Transverse colon (tissue), 4 donors: ENCODE measurements around the gene ITGA8. TPM values are rescaled to one million over a fixed set of nuclear protein-coding genes. Genes with fewer than 3 reads are reported as not detected.

ENCODE experiments used
- DNase-seq: peaks from one replicate; pipeline ENCODE4 v3.0.0-alpha.2; 2019
- H3K27ac ChIP-seq, 4 donors: fragments of 200-600 bp; sonication (generic); 2 replicates each; pipeline ENCODE4 v1.5.1; 2016 to 2018; ENCODE audit warnings: inconsistent platforms in 4 of 4
- H3K27me3 ChIP-seq: fragments of 200-600 bp; sonication (generic); 2 replicates; pipeline ENCODE4 v1.5.1; 2017; ENCODE audit warnings: inconsistent platforms
- H3K36me3 ChIP-seq, 4 donors: fragments of 200-600 bp; sonication (generic); 2 replicates each; pipeline ENCODE4 v1.5.1; 2017 to 2019; ENCODE audit warnings: inconsistent platforms in 4 of 4
- H3K4me1 ChIP-seq, 4 donors: fragments of 200-600 bp; sonication (generic); 2 replicates each; pipeline ENCODE4 v1.5.1; 2017 to 2020; ENCODE audit warnings: inconsistent platforms in 4 of 4
- H3K4me3 ChIP-seq, 4 donors: fragments of 200-600 bp; sonication (generic); 1 replicate in 1 of 4; 2 replicates in 3 of 4; pipeline versions ENCODE4 v1.5.1 to v1.6.1; 2017 to 2019; ENCODE audit warnings: inconsistent platforms in 4 of 4
- H3K9me3 ChIP-seq, 2 donors: fragments of 200-600 bp; sonication (generic); 2 replicates each; pipeline ENCODE4 v1.5.1; 2017 to 2019; ENCODE audit warnings: inconsistent platforms in 2 of 2
- EP300 ChIP-seq: sonication (generic); formaldehyde crosslinking; IDR thresholded peaks from one replicate; pipeline ENCODE4 v1.6.1; 2017; ENCODE audit warnings: antibody characterized with exemption, low read depth
- POLR2A ChIP-seq: fragments of 450-650 bp; IDR thresholded peaks from one replicate; pipeline ENCODE4 v1.6.1; 2016; ENCODE audit warnings: antibody characterized with exemption, mild to moderate bottlenecking, moderate library complexity
- POLR2AphosphoS5 ChIP-seq, 3 donors: sonication (generic); formaldehyde crosslinking; IDR thresholded peaks; one replicate each; pipeline ENCODE4 v1.6.1; 2016; ENCODE audit warnings: antibody characterized with exemption in 3 of 3
- WGBS, 2 donors: methylation state at CpG; one replicate each; pipeline ENCODE4 v1.1.5; 2018; ENCODE audit warnings: low coverage in 1 of 2; 5-methylcytosine and 5-hydroxymethylcytosine counted together
- in situ Hi-C, 4 donors: fragments of 200-750 bp; cut with MboI; loops; one replicate each; pipeline versions ENCODE4 v1.15.0 to v1.15.1; 2017; ENCODE audit warnings: low sequenced_read_pairs in 3 of 4, low pct_ligation_motif_present in 1 of 4, low pct_unique_long_range_greater_than_20kb in 1 of 4
- intact Hi-C: fragments of 100-400 bp; cut with DNase I; formaldehyde crosslinking; loops from one replicate; pipeline ENCODE4 v1.15.1; 2023; ENCODE audit warnings: low total_unique reads
- total RNA-seq, 4 donors: library from RNA; depleted of rRNA; stranded (reverse); fragments of >200 nt; gene quantifications; one replicate each; pipeline ENCODE4 v1.1.0, GENCODE V29; 2016
- TF ChIP-seq, protein P1 (sequence below), 5 experiments: fragments of 200-600 bp in 3 of 5; fragments of 450-650 bp in 2 of 5; sonication (generic) in 3 of 5; IDR thresholded peaks; 1 replicate in 2 of 5; 2 replicates in 3 of 5; pipeline ENCODE4 v1.5.1; 2016 to 2017; ENCODE audit warnings: antibody characterized with exemption in 5 of 5, inconsistent platforms in 3 of 5, mild to moderate bottlenecking in 2 of 5, moderate library complexity in 1 of 5

ITGA8 gene
- total RNA-seq, 4 donors from 2014 or later: 1.4 to 4.9 (median 3.3) TPM; not detected in 1

- peaks cover 18% of the 10 kb centered on the region for H3K27me3 ChIP-seq
- intact Hi-C loops: no loop called here
- TF ChIP-seq POLR2AphosphoS5 (IDR thresholded peaks at IDR 0.05): no peak
- TF ChIP-seq, protein P1, sequence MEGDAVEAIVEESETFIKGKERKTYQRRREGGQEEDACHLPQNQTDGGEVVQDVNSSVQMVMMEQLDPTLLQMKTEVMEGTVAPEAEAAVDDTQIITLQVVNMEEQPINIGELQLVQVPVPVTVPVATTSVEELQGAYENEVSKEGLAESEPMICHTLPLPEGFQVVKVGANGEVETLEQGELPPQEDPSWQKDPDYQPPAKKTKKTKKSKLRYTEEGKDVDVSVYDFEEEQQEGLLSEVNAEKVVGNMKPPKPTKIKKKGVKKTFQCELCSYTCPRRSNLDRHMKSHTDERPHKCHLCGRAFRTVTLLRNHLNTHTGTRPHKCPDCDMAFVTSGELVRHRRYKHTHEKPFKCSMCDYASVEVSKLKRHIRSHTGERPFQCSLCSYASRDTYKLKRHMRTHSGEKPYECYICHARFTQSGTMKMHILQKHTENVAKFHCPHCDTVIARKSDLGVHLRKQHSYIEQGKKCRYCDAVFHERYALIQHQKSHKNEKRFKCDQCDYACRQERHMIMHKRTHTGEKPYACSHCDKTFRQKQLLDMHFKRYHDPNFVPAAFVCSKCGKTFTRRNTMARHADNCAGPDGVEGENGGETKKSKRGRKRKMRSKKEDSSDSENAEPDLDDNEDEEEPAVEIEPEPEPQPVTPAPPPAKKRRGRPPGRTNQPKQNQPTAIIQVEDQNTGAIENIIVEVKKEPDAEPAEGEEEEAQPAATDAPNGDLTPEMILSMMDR (IDR thresholded peaks at IDR 0.05): no peak
- TF ChIP-seq EP300: no peak
- no peak for TF ChIP-seq POLR2A
Observed at GRCh38 chr10:15591937-15592336, 127.8 kb downstream of the ITGA8 start.

DNA sequence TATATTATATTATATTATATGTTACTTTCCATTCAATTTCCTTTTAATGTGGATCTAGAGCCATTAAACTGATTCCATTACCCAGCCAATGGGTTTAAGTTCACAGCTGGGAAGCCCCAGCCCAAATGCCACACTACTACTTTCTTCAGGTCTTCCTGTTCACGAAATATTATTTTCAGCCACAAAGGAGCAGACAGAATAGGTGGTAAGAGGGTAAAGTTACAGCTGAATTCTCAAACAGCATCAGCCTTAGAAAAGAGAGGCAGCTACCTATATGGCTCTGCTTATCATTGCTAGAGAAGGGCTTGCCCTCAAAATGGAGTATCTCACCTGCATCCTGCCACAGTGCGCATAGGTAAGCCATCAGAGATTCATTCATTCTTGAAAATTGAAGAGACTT is 128.3 kb downstream of the ITGA8 start:
- in situ Hi-C loops: no loop called here
- DNase-seq: no peak

More at GRCh38 chr10:15591937-15592336, 127.8 kb downstream of the ITGA8 start:
- in situ Hi-C loops: no loop called here
- 56 to 82% methylated on average over 4 of the region's 4 CpGs for WGBS, 2 donors
- Histone ChIP-seq H3K4me1 (no peaks in the 10 kb centered on the region), H3K36me3 (no peaks in the 10 kb centered on the region), H3K9me3 (no peaks in the 10 kb centered on the region), H3K4me3 (no peak overlapping the region), H3K27ac (no peak overlapping the region)
- no peak for DNase-seq

DNA sequence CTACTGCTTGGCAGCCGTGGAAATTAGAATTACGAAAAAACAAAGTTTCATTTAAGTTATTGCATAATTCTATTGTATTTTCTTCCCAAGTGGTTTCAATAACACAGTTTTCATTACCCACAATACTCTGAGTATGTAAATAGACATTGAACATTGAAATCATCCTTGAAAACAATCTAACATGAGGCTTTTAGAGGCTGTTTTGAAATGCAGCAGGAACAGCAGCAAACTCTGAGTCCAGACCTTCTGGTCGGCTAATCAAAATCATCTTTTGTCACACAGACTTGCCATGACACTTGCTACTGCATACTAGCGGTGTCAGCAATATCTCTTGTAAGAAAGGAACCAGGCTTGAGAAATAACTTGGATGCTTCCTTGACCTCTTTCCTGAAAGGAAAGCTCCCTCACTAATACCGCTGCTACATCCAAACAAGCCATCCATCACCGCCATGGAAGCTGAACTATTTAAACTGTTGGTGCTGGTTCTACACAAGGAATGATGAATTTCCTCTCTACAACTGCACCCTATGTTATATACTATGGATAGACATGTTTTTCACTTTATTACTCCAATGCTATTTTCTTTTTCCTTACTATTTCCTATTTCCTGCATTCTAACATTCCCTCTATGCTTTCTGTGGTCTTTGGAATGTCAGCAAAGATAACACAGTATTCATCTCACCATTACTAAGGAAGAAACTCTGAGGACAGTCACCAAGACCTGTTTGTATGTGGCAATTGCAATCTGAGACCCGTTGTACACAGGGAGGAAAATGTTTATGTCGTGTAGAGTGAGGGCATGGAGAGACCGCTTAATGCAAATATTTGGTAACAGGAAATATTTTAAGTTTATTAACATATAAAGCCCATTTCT is 130.8 kb downstream of the ITGA8 start:
- no peaks in the 10 kb centered on the region for H3K36me3 ChIP-seq
- no peaks in the 10 kb centered on the region for H3K4me1 ChIP-seq
- no peak overlapping the region for H3K27ac ChIP-seq
- no peak overlapping the region for H3K4me3 ChIP-seq
- TF ChIP-seq, protein P1 (IDR thresholded peaks at IDR 0.05): no peak
- TF ChIP-seq POLR2A (no peak), EP300 (no peak), POLR2AphosphoS5 (IDR thresholded peaks at IDR 0.05) (no peak)
- intact Hi-C loops (no loop called here), in situ Hi-C loops (loop anchor here in 1 of 4 donors (10.0 kb wide), 2 partner anchors 136 to 236 kb away; no protein-coding TSS in a partner anchor)
- no peak for DNase-seq
- H3K9me3 ChIP-seq: no peaks in the 10 kb centered on the region
- H3K27me3 ChIP-seq: peaks cover 10% of the 10 kb centered on the region
- 60 to 69% methylated on average over 6 to 9 of the region's 9 CpGs for WGBS, 2 donors

More for the DNA sequence above, 128.3 kb downstream of the ITGA8 start:
- Histone ChIP-seq H3K9me3 (no peaks in the 10 kb centered on the region), H3K4me1 (no peaks in the 10 kb centered on the region), H3K36me3 (no peaks in the 10 kb centered on the region), H3K4me3 (no peak overlapping the region), H3K27ac (no peak overlapping the region), H3K27me3 (peaks cover 13% of the 10 kb centered on the region)
- WGBS, 2 donors: 68 to 84% methylated on average over 2 of the region's 2 CpGs
- intact Hi-C loops: no loop called here
- TF ChIP-seq, protein P1 (IDR thresholded peaks at IDR 0.05): no peak
- TF ChIP-seq EP300: no peak
- no peak for TF ChIP-seq POLR2A

DNA sequence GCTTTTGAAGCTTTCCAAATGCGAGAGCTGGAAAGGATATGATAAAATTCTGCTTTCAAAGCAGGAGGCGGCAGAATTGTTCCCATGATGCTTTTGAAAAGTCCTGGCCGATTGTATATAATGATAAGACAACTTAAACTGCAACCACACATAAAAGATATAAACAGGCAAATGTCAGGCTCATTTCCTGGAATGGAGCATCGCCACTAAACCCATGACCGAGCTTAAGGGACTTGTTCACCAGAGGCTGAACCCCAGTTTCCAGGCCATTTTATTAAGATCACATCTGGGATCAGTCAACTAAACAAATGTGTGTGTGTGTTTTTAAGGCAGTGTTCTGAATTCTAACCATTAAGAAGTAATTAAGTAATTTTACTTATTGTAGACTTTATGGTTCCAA is 131.6 kb downstream of the ITGA8 start:
- H3K9me3 ChIP-seq: no peaks in the 10 kb centered on the region
- WGBS, 2 donors: 68 to 83% methylated on average over 5 of the region's 5 CpGs
- intact Hi-C loops: no loop called here
- no peak for DNase-seq
- no peaks in the 10 kb centered on the region for H3K4me1 ChIP-seq
- no peak overlapping the region for H3K27ac ChIP-seq
- no peak overlapping the region for H3K4me3 ChIP-seq
- in situ Hi-C loops: loop anchor here in 1 of 4 donors (10.0 kb wide), 2 partner anchors 137 to 237 kb away; no protein-coding TSS in a partner anchor
- H3K27me3 ChIP-seq: peaks cover 10% of the 10 kb centered on the region
- TF ChIP-seq, protein P1 (IDR thresholded peaks at IDR 0.05): no peak
- no peak for TF ChIP-seq EP300
- no peaks in the 10 kb centered on the region for H3K36me3 ChIP-seq
